ENCODE results near the gene DNAAF9. TPM values are rescaled to one million over a fixed set of nuclear protein-coding genes. Genes with fewer than 3 reads are reported as not detected.
"Not testable (repeated sequence)": the region's sequence is repeated elsewhere in the genome, so short reads cannot be mapped to it uniquely, and the experiment has no call there.

DNAAF9 gene
- total RNA-seq, 1 donor from 2014 or later: 24.8 TPM

DNA sequence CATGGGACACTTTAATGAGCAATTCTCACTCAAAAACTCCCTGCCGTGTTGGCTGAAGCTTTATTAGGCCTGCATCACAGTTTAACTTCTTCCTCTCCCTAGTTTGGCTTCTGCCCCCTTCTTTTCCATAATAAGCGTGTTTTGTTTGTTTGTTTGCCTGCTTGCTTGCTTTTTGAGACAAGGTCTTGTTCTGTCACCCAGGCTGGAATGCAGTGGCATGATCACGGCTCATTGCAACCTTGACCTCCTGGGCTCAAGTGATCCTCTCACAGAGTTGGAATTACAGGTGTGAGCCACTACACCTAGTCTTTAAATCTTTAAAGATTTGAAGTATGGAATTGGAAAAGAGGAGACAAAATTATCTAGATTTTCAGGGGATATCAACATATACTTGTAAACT lies 25.4 kb upstream of the DNAAF9 start:
- no peak overlapping the region for H3K27ac ChIP-seq
- intact Hi-C loops (cut with DNase I): no loop called here
- TF ChIP-seq, protein P1, sequence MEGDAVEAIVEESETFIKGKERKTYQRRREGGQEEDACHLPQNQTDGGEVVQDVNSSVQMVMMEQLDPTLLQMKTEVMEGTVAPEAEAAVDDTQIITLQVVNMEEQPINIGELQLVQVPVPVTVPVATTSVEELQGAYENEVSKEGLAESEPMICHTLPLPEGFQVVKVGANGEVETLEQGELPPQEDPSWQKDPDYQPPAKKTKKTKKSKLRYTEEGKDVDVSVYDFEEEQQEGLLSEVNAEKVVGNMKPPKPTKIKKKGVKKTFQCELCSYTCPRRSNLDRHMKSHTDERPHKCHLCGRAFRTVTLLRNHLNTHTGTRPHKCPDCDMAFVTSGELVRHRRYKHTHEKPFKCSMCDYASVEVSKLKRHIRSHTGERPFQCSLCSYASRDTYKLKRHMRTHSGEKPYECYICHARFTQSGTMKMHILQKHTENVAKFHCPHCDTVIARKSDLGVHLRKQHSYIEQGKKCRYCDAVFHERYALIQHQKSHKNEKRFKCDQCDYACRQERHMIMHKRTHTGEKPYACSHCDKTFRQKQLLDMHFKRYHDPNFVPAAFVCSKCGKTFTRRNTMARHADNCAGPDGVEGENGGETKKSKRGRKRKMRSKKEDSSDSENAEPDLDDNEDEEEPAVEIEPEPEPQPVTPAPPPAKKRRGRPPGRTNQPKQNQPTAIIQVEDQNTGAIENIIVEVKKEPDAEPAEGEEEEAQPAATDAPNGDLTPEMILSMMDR (IDR thresholded peaks at IDR 0.05): no peak
- no peaks in the 10 kb centered on the region for H3K36me3 ChIP-seq
- no peaks in the 10 kb centered on the region for H3K27me3 ChIP-seq
- H3K4me3 ChIP-seq: no peak overlapping the region
- no peak for DNase-seq
- H3K4me1 ChIP-seq: no peaks in the 10 kb centered on the region
- no peaks in the 10 kb centered on the region for H3K9me3 ChIP-seq
- ATAC-seq: no peak

DNA sequence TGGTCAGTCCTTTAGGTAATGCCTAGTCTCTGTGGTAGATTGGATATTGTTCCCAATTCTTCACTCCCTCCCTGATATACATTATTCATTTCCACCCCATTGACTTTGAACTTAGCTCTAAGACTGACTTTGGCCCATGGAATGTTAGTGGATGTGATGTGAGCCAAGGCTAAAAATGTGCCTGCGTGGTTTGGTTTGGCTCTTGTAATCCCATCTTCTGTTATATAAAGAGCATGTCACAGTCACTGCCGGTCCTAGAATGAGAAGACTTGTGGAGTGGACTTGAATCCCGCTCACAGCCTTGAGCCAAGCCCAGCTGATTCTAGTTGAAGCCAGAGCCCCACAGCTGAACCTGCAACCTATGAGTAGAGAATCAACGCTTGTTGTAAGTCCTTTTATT lies 23.6 kb upstream of the DNAAF9 start:
- DNase-seq: no peak
- no peaks in the 10 kb centered on the region for H3K27me3 ChIP-seq
- H3K27ac ChIP-seq: no peak overlapping the region
- TF ChIP-seq, protein P1 (IDR thresholded peaks at IDR 0.05): no peak
- intact Hi-C loops (cut with DNase I): no loop called here
- H3K36me3 ChIP-seq: no peaks in the 10 kb centered on the region
- H3K9me3 ChIP-seq: no peaks in the 10 kb centered on the region
- no peak overlapping the region for H3K4me3 ChIP-seq
- no peaks in the 10 kb centered on the region for H3K4me1 ChIP-seq
- no peak for ATAC-seq

DNA sequence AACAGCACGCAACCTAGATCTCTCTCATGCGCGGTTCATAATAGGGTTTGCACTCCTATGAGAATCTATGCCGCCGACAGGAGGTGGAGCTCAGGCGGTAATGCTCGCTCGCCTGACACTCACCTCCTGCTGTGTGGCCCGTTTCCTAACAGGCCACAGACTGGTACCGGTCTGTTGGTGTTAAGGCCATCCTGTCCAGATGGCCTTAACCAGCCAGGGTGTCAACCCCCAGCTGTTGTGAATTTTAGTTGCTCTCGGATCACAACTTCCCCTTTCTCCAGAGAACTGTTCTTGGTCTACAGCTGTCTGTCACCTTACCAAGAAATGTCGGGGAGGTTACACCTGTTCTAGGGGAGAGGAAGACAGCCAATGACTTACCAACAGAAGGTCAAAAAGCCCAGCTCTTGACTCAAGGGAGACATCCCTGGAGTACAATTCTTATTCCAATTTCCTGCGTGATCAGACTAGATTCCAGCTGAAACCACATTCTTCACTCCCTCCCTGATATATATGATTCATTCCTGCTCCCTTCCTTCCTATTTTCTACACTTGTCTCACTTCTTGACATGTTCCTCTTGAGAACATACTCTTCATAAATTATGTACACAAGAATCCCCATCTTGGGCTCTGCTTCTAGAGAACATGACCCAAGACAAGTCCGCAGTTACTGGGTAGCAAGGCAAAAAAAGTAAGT lies 23.1 kb upstream of the DNAAF9 start:
- no peak overlapping the region for H3K4me3 ChIP-seq
- no peaks in the 10 kb centered on the region for H3K36me3 ChIP-seq
- no peaks in the 10 kb centered on the region for H3K27me3 ChIP-seq
- ATAC-seq (peak; percentile 77), DNase-seq (no peak)
- TF ChIP-seq, protein P1 (IDR thresholded peaks at IDR 0.05): no peak
- H3K9me3 ChIP-seq: no peaks in the 10 kb centered on the region
- H3K4me1 ChIP-seq: no peaks in the 10 kb centered on the region
- intact Hi-C loops (cut with DNase I): no loop called here
- H3K27ac ChIP-seq: no peak overlapping the region

DNA sequence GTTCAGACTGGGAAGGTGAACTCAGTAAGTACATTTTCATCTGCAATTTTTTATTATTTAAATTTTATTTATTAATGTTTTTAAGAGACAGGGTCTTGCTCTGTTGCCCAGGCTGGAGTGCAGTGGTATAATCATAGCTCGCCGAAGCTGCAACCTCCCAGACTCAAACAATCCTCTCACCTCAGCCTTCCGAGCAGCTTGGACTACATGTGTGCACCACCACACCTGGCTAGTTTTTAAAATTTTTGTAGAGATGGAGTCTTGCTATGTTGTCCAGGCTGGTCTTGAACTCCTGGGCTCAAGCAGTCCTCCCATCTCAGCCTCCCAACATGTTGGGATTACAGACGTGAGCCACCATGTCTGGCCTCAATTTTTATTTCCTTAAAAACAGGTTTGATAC lies 19.3 kb upstream of the DNAAF9 start:
- DNase-seq; H3K36me3 ChIP-seq; intact Hi-C loops (cut with DNase I); ATAC-seq; H3K4me3 ChIP-seq; H3K4me1 ChIP-seq; H3K27ac ChIP-seq; H3K27me3 ChIP-seq; H3K9me3 ChIP-seq: not testable (repeated sequence)

DNA sequence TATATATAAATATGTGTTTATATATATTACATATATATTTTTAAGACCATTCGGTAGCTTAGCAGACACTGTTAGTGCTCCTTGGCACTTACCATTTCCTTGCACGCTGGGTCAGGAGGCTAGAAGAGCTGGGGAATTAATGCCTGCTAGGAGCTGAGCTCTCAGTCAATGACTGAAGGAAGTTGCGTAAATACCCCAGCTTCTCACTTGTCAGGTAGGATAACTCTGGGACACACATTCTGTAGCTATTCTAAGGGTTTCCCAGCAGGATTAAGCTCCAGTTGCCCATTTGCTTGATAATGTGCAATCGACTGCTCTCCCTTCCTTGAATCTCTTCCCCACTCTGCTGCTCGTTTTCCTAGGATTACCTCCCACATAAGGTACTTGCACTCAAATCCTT lies 15.7 kb upstream of the DNAAF9 start:
- intact Hi-C loops (cut with DNase I): no loop called here
- H3K27me3 ChIP-seq: no peaks in the 10 kb centered on the region

DNA sequence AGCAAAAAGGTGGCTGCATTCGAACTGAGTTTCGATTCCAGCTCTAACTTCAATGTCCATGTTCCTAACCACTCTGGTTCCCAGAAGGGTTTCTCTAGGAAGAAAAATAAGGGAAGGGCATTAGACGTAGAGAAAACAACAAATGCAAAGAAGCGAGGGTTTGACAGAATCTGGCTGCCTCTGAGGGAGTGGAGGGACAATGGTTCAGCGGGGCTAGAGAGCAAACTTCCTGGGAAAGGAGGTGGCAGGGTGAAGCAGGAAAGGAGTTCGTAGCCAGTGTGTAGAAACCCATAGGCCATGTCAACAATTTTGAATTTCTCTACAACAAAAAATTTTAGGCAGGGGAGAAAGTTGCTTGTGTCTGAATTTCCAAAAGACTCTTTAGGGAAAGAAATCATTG lies 14.5 kb upstream of the DNAAF9 start:
- no peaks in the 10 kb centered on the region for H3K4me1 ChIP-seq
- no peak for ATAC-seq
- TF ChIP-seq, protein P1 (IDR thresholded peaks at IDR 0.05): no peak
- no peak for DNase-seq
- intact Hi-C loops (cut with DNase I): no loop called here
- H3K4me3 ChIP-seq: no peak overlapping the region
- no peaks in the 10 kb centered on the region for H3K9me3 ChIP-seq
- H3K27ac ChIP-seq: no peak overlapping the region
- no peaks in the 10 kb centered on the region for H3K36me3 ChIP-seq
- H3K27me3 ChIP-seq: no peaks in the 10 kb centered on the region

More for the DNA sequence above, 15.7 kb upstream of the DNAAF9 start:
- Histone ChIP-seq H3K27ac (no peak overlapping the region), H3K4me3 (no peak overlapping the region), H3K9me3 (no peaks in the 10 kb centered on the region), H3K4me1 (no peaks in the 10 kb centered on the region), H3K36me3 (no peaks in the 10 kb centered on the region)
- DNase-seq: no peak
- TF ChIP-seq, protein P1 (IDR thresholded peaks at IDR 0.05): no peak
- ATAC-seq: no peak
